ENCODE data around the gene CRACR2B.
A peak's percentile ranks its signal among the peaks of the same experiment; 100 is the strongest.

CRACR2B gene

DNA sequence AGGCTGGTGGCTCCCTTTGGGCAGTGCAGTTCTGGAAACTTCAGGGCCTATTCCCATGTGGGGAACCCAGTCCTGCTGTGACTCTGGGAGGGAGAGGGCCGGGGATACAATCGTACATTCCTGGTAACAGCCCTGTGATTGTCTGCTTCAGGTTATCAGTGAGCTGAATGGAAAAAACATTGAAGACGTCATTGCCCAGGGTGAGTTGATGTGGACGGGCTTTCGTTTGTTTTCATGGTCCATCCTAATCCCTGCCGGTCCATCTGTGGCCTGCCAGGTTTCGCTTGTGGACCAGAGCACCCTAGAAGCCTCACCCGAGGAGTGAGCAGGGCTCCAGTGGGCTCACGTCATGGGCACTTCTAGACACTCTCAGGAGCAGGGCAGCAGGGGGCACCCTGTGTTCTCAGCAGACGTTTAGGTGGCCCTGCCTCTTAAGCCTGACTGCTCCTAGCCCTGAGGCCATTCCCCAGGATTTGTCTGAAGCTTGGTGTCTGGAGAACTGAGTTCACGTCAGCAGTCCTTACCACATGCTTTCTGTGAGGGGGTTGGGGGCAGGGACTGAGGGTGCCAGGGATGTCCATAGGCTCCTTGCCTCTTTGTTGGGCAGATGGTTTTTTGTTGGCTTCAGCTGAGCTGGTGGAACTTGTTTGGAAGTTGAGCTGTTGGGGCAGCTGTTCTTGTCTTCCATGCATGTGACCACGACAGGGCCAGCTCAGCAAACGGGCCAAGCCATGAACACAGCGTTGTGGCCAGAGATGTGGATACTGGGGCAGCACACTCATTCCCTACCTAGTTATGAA lies 16.1 kb upstream of the CRACR2B start:
- no peaks in the 10 kb centered on the region for H3K27me3 ChIP-seq (replicated peaks; ENCODE audit: control insufficient read depth, insufficient read depth, low read length, poor library complexity, severe bottlenecking)
- H3K36me3 ChIP-seq (ENCODE audit: control insufficient read depth, insufficient read depth, low read length) = peaks cover 26% of the 10 kb centered on the region
- no peak for DNase-seq
- peak overlapping the region; percentile 24 for H3K27ac ChIP-seq (ENCODE audit: insufficient read depth, low read length, poor library complexity, severe bottlenecking)
- peaks cover 22% of the 10 kb centered on the region for H3K4me1 ChIP-seq (ENCODE audit: control insufficient read depth, insufficient read depth, low read length, poor library complexity, severe bottlenecking)
- H3K9me3 ChIP-seq (ENCODE audit: control insufficient read depth, low read length) = no peaks in the 10 kb centered on the region
- H3K4me3 ChIP-seq (ENCODE audit: insufficient read depth, low read depth, low read length, poor library complexity, severe bottlenecking) = no peak overlapping the region

DNA sequence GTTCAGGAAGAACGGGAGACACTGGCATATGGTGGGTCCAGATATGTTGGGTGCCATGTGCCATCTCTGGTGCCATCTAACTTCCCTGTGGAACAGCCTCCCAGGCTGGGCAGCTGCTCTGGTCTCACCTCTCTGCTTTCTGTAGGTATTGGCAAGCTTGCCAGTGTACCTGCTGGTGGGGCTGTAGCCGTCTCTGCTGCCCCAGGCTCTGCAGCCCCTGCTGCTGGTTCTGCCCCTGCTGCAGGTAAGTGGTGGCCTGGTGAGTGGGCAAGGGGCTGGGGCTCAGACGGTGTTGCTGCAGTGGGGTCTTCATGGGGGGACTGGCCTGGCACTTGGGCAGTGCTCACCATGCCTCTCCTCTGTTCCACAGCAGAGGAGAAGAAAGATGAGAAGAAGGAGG lies 15.3 kb upstream of the CRACR2B start:
- no peak overlapping the region for H3K27ac ChIP-seq (ENCODE audit: insufficient read depth, low read length, poor library complexity, severe bottlenecking)
- peaks cover 26% of the 10 kb centered on the region for H3K36me3 ChIP-seq (ENCODE audit: control insufficient read depth, insufficient read depth, low read length)
- H3K4me3 ChIP-seq (ENCODE audit: insufficient read depth, low read depth, low read length, poor library complexity, severe bottlenecking) = no peak overlapping the region
- H3K27me3 ChIP-seq (replicated peaks; ENCODE audit: control insufficient read depth, insufficient read depth, low read length, poor library complexity, severe bottlenecking) = no peaks in the 10 kb centered on the region
- DNase-seq = no peak
- H3K9me3 ChIP-seq (ENCODE audit: control insufficient read depth, low read length) = no peaks in the 10 kb centered on the region
- H3K4me1 ChIP-seq (ENCODE audit: control insufficient read depth, insufficient read depth, low read length, poor library complexity, severe bottlenecking) = peaks cover 22% of the 10 kb centered on the region

GRCh38 chr11:813072-813455 lies 14.7 kb upstream of the CRACR2B start:
- H3K36me3 ChIP-seq (ENCODE audit: control insufficient read depth, insufficient read depth, low read length) = peaks cover 26% of the 10 kb centered on the region
- no peak overlapping the region for H3K27ac ChIP-seq (ENCODE audit: insufficient read depth, low read length, poor library complexity, severe bottlenecking)
- peaks cover 22% of the 10 kb centered on the region for H3K4me1 ChIP-seq (ENCODE audit: control insufficient read depth, insufficient read depth, low read length, poor library complexity, severe bottlenecking)
- H3K9me3 ChIP-seq (ENCODE audit: control insufficient read depth, low read length) = no peaks in the 10 kb centered on the region
- H3K27me3 ChIP-seq (replicated peaks; ENCODE audit: control insufficient read depth, insufficient read depth, low read length, poor library complexity, severe bottlenecking) = no peaks in the 10 kb centered on the region
- no peak for DNase-seq
- H3K4me3 ChIP-seq (ENCODE audit: insufficient read depth, low read depth, low read length, poor library complexity, severe bottlenecking) = no peak overlapping the region

GRCh38 chr11:813456-814096 lies 14.1 kb upstream of the CRACR2B start:
- peaks cover 26% of the 10 kb centered on the region for H3K36me3 ChIP-seq (ENCODE audit: control insufficient read depth, insufficient read depth, low read length)
- no peak overlapping the region for H3K4me3 ChIP-seq (ENCODE audit: insufficient read depth, low read depth, low read length, poor library complexity, severe bottlenecking)

GRCh38 chr11:815675-816432 lies 11.9 kb upstream of the CRACR2B start:
- H3K4me1 ChIP-seq (ENCODE audit: control insufficient read depth, insufficient read depth, low read length, poor library complexity, severe bottlenecking) = peaks cover 23% of the 10 kb centered on the region
- H3K9me3 ChIP-seq (ENCODE audit: control insufficient read depth, low read length) = no peaks in the 10 kb centered on the region
- DNase-seq = no peak
- H3K36me3 ChIP-seq (ENCODE audit: control insufficient read depth, insufficient read depth, low read length) = peaks cover 26% of the 10 kb centered on the region
- no peak overlapping the region for H3K27ac ChIP-seq (ENCODE audit: insufficient read depth, low read length, poor library complexity, severe bottlenecking)
- no peaks in the 10 kb centered on the region for H3K27me3 ChIP-seq (replicated peaks; ENCODE audit: control insufficient read depth, insufficient read depth, low read length, poor library complexity, severe bottlenecking)
- no peak overlapping the region for H3K4me3 ChIP-seq (ENCODE audit: insufficient read depth, low read depth, low read length, poor library complexity, severe bottlenecking)

More at GRCh38 chr11:813456-814096, 14.1 kb upstream of the CRACR2B start:
- no peak for DNase-seq
- no peak overlapping the region for H3K27ac ChIP-seq (ENCODE audit: insufficient read depth, low read length, poor library complexity, severe bottlenecking)
- H3K27me3 ChIP-seq (replicated peaks; ENCODE audit: control insufficient read depth, insufficient read depth, low read length, poor library complexity, severe bottlenecking) = no peaks in the 10 kb centered on the region
- no peaks in the 10 kb centered on the region for H3K9me3 ChIP-seq (ENCODE audit: control insufficient read depth, low read length)
- H3K4me1 ChIP-seq (ENCODE audit: control insufficient read depth, insufficient read depth, low read length, poor library complexity, severe bottlenecking) = peaks cover 21% of the 10 kb centered on the region

DNA sequence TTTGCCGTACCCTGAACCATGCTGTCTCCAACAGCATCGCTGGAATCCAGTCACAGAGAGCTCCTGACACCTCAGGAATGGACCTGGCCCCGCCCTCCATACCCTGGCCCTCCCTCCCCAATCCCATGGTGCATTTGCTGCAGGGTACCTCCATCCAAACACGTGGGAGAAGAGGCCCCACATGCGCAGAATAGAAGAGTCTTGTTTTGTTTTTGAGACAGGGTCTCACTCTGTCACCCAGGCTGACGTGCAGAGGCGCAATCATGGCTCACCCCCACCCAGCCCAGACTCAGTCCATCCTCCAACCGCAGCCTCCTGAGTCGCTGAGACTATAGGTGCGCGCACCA lies 11.3 kb upstream of the CRACR2B start:
- Histone ChIP-seq H3K9me3 (ENCODE audit: control insufficient read depth, low read length) (no peaks in the 10 kb centered on the region), H3K4me3 (ENCODE audit: insufficient read depth, low read depth, low read length, poor library complexity, severe bottlenecking) (no peak overlapping the region), H3K4me1 (ENCODE audit: control insufficient read depth, insufficient read depth, low read length, poor library complexity, severe bottlenecking) (peaks cover 23% of the 10 kb centered on the region), H3K36me3 (ENCODE audit: control insufficient read depth, insufficient read depth, low read length) (peaks cover 21% of the 10 kb centered on the region), H3K27ac (ENCODE audit: insufficient read depth, low read length, poor library complexity, severe bottlenecking) (no peak overlapping the region), H3K27me3 (replicated peaks; ENCODE audit: control insufficient read depth, insufficient read depth, low read length, poor library complexity, severe bottlenecking) (no peaks in the 10 kb centered on the region)
- DNase-seq = no peak

- DNase-seq = no peak
- Histone ChIP-seq H3K4me1 (ENCODE audit: control insufficient read depth, insufficient read depth, low read length, poor library complexity, severe bottlenecking) (peaks cover 22% of the 10 kb centered on the region), H3K27me3 (replicated peaks; ENCODE audit: control insufficient read depth, insufficient read depth, low read length, poor library complexity, severe bottlenecking) (no peaks in the 10 kb centered on the region), H3K9me3 (ENCODE audit: control insufficient read depth, low read length) (no peaks in the 10 kb centered on the region), H3K36me3 (ENCODE audit: control insufficient read depth, insufficient read depth, low read length) (peaks cover 11% of the 10 kb centered on the region), H3K4me3 (ENCODE audit: insufficient read depth, low read depth, low read length, poor library complexity, severe bottlenecking) (peak within 1 kb of the TSS; percentile 93), H3K27ac (ENCODE audit: insufficient read depth, low read length, poor library complexity, severe bottlenecking) (peak within 1 kb of the TSS; percentile 91)
Measured at GRCh38 chr11:818396-819128, 9.2 kb upstream of the CRACR2B start, which contains the start of gene PNPLA2. TSS of gene PNPLA2 (plus strand) at chr11:818914. CDS start at chr11:819719, 805 bp downstream.

DNA sequence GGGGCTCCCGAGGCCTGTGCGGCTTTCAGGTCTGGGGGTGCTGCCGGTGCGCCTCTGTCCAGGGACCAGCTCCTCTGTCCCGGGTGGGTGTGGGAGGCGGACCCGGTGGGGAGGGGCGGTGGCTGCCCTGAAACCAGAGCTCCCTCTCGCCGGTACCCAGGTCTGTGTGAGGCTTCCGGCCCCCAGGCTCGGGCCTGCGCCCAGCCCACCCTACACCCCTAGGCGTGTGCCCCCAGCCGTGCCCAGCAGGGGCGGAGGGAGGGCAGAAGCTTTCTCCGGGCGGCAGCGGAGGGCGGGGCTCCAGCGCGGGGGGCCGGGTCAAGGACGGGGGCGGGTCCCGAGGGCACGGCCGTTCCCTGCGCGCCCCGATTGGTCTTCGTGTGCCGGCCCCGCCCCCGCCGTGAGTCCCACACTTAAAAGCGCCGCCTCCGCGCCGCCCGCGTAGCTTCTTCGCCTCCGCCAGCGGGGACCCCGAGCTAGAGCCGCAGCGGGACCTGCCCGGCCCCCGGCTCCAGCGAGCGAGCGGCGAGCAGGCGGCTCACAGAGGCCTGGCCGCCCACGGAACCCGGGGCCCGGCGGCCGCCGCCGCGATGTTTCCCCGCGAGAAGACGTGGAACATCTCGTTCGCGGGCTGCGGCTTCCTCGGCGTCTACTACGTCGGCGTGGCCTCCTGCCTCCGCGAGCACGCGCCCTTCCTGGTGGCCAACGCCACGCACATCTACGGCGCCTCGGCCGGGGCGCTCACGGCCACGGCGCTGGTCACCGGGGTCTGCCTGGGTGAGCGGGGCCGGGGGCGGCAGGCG lies 8.4 kb upstream of the CRACR2B start:
- peak overlapping the region; percentile 91 for H3K27ac ChIP-seq (ENCODE audit: insufficient read depth, low read length, poor library complexity, severe bottlenecking)
- H3K4me3 ChIP-seq (ENCODE audit: insufficient read depth, low read depth, low read length, poor library complexity, severe bottlenecking) = peak overlapping the region; percentile 93
- peaks cover 22% of the 10 kb centered on the region for H3K4me1 ChIP-seq (ENCODE audit: control insufficient read depth, insufficient read depth, low read length, poor library complexity, severe bottlenecking)
- peak; percentile 81 to 88 (median 85) for DNase-seq
- H3K27me3 ChIP-seq (replicated peaks; ENCODE audit: control insufficient read depth, insufficient read depth, low read length, poor library complexity, severe bottlenecking) = no peaks in the 10 kb centered on the region
- peaks cover 18% of the 10 kb centered on the region for H3K36me3 ChIP-seq (ENCODE audit: control insufficient read depth, insufficient read depth, low read length)
- no peaks in the 10 kb centered on the region for H3K9me3 ChIP-seq (ENCODE audit: control insufficient read depth, low read length)
